ENCODE results near the gene ZFP36L2.
A peak's percentile ranks its signal among the peaks of the same experiment; 100 is the strongest.

ZFP36L2 gene

DNA sequence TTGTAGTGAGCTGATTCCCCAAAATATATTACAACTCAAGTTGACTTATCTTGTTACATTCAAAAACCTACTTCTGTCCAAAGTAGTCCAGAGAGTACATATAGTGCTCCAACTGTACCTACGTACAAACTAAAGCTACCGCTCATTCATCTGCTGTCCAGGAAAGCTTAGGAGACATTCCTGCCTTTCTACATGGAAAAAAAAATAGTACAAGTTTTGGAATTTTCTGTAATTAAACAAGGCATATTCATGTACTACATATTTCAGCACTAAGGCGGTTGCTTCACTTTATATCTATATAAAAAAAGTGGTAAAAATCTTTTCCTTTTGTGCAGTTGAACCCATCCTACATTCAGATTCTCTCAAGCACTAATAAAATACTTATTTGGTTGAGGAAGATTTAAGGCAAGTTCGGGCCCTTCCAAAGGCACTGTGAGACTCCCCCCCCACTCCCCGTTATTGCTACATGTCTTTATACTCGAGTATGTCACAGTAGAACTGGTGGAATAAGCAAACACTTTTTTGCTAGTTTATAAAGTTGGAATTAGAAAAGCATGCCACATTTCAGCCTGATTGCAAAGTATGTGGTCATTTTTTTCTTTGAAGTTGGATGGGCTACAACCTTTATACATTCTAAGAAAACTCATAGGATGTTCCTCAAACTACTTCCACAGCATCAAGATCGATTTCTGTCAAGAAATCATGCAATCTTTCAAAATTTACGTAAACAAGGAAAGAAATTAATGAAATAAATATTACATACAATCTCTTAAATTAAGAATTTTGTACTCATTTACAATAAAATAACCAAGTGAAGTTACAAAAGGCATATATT lies 3.7 kb downstream of the ZFP36L2 start:
- no peak for DNase-seq

DNA sequence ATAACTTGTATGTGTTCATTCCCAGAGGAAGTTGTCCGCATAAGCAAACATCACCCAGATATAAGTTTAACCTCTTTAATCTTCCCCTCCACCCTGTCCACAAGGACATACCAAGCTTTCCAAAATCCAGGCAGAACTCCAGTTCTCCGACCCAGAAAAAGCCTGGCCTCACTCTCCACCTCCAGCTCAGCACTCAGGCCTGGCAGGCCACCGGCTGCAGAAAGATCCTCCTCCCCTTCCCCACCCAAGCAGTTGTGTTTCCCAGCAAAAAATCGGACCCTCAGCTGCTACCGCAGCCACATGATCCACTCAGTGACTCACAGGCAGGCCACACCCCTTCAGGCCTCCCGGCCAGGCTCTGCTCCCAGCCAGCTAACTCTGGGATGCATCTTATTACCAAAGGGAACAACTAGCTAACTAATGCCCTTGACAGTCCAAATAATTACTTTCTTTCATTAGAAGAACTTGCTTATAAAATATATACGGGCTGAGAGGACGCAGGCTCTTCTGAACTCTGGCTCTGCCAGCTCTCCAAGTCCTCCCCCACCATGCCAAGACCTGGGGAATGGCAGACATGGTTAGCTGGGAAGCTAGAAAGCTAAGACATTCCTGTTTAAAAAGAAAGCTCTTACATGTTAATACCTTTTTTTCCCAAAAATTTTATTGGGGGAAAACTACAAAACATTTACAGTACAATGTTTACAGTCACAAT lies 4.5 kb downstream of the ZFP36L2 start:
- DNase-seq: peak; percentile 47

DNA sequence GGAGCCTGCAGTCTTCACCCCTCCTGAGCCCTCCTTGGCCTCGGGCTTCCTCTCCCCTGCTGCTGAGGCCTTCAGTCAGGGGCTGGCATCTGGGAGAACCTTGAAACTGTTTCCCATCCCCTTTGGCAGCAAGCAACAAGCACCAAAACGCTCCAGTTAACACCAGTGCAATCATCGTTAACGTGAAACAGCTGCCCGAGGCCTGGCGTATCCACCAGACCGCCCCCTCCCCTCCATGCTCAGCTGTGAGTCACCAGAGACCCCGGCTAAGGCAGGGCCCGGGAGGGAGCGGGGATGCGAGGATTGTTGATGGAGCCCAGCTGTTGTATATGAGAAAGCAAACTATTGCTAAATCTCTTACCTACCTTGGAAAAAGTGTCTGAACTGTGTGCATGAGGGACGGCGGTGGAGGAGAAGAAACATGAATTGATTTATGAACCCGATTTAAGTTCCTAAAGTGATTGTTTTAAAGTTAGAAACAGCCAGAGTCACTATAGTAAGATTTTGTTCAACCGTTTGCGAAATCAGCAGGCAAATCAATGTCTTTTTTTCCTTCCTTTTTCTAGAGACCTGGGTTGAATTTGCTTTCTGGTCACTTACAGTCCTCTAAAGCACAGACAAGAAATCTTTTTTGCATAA lies 5.2 kb downstream of the ZFP36L2 start:
- DNase-seq: peak; percentile 43

DNA sequence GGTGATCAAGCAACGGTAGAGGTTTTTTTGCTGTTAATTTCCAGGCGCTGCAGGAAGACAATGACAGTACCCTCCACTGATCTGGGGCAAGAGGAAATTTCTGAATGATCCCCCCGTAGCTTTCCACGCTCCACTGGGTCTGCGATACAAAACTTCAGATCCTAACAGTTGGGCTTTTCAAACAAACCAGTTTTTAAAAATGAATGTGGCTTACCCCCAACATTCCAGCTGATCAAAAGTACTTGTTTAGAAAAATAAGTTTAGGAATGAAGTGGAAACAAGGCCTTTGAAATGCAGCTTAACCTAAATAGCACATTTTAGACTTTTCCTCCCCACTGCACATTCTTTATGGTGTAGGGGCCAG lies 5.7 kb downstream of the ZFP36L2 start:
- DNase-seq: no peak

DNA sequence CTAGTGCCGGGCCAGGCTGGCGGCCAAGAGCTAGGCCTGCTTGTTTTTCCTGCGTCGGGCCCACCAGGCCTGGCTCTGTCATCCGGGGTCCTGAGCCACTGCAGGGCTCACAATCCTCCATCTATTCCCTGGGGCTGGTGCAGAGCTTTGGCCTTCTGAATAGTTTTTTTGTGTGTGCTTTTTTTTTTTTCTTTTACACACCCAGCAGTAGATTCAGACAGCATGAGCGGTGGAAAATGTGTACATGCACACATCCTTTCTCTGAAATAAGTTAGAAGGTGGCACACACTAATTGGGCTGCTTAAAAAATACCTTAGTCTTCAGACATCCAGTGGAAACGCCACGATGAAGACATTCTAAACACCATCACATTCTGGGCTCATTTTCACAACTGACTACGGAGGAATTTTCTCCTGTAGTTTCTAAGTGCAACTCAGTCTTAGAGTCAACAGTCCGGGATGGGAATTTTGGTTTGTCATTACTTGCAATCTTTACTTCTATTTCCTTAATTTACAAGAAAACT lies 6.1 kb downstream of the ZFP36L2 start:
- no peak for DNase-seq

DNA sequence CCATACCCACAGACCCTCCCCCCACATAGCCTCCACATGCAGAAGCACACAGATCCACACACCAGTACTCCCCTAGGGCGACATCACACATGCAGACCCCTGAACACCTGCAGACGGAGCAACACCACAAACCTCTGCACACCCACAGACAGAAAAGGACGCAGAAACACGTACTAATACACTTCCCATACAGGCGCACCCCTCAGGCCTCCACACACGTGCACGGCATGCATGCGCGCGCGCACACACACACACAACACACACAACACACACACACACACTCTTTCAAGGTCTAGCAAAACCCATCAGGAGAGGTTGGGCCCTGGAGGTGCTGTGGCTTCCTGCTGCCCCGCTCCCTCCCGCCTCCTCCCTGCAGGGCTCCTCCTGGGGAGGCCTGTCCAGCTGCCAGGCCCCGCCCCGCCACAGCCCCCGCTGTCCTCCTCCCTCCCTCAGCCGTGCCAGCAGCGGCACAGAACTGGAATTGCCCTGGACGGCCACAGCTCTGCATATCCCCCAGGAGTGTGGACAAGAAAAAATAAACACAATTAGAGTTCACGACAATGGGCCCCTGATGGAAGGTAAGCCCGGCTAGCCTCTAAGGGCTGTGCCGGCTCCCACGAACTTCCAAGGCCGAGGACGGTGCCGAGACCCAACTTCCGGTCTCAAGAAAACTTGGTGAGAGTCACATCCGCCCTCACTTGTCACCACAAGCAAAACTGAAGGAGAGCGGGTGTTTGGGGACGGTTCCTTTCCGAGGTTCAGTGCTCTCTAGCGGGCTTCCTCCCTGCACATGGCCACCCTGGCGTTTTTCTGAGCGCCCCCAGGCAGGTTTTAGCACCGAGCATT lies 6.8 kb downstream of the ZFP36L2 start:
- DNase-seq: peak; percentile 63

DNA sequence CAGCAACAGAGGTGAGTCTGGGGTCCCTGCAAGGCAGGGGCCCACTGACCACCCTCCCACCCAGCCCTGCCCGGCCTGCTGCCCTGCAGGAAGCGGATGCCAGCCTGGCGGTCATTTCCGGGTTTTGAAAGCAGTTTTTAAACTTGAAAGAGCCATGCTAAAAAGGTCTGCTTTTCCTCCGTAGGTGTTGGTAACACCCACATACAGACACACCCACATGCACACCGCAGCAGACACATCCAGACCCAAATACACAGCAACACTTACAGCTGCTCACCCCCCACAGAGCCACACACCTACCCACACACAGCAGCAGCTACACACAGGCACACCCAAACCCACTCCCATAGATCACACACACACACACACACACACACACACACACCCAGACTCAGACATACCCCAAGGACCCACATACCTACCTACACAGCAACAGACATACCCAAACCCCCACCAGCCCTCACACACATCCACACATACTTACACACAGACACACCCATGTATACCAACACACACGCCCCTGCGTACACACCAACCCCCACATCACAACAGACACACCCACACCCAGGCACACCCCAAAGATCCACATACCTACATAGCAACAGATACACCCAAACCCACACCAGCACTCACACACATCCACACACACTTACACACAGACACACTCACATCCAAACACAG lies 7.6 kb downstream of the ZFP36L2 start:
- DNase-seq: peak; percentile 47

DNA sequence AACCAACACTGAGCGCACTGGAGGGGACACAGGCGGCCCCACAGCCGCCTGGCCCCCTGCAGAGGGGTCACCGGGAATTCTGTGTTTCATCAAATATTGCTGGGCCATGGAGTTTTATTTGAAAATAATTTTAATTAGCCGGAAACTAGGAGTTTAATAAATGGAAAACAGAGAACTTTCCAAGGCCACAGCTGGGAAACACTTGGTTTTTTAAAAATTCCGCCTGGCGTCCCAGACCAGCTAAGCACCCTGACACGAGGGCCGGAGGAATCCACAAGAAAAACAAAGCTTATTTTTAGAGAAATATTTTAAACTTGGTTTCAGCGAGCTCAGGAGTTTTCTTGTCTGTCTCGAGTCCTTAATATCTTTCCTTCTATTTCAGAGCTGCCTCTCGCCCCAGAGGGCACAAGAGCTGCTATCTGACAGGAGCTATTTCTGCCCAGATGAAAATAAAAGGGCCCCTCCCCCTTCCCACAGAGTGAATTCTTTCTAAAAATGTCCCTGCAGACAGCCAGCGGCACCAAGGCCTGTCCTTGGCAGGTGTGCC lies 8.2 kb downstream of the ZFP36L2 start:
- no peak for DNase-seq

DNA sequence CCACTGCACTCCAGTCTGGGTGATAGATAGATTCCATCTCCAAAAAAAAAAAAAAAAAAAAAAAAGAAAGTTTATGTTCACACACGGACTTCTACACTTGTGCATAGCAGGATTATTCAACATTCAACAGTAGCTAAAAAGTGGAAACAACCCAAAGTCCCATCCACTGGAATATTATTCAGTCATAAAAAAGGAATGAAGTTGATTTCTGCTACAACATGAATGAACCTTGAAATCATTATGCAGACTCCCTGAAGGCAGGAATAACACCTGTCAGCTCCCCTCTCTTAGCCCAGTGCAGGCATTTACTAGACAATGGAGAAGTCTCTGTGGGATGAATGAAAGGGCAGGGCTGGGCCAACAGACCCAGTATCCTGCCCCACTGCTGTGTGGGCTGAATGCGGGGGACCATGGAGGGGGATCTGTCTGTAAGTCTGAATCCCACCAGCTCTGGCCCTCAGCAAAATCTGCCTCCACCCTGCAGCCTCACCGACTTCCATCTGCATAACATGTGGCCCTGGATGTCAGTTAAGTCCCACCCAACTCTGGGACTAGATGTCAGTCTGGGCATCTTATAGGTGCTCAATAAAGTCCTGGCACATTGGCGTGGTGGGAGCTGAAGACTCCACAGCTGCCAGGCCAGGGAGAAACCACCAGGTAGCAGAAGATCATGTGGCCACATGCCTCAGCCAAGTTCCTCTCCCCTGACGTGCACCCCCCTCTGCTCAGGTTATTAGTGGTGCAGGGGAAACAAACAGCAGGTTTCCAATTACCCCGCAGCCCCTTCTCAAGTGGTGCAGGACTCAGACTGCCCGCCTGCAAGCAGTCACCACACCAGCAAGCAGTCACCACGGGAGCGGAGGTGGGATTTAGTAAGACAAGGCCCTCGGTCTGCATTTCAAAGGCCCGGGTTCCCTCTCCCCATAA lies 8.9 kb downstream of the ZFP36L2 start:
- DNase-seq: no peak

DNA sequence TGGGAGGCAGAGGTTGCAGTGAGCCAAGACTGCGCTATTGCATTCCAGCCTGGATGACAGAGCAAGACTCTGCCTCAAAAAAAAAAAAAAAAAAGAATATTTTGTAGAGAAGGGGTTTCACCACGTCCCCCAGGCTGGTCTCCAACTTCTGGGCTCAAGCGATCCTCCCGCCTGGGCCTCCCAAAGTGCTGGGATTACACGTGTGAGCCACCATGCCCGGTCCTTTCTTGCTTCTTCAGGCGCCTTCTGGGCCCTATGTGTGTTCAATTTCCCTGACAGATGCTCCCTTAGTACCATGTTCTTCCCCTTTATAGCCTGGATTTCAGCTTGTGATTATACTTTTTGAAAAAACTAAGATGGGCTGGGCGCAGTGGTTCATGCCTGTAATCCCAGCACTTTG lies 9.8 kb downstream of the ZFP36L2 start:
- no peak for DNase-seq

DNA sequence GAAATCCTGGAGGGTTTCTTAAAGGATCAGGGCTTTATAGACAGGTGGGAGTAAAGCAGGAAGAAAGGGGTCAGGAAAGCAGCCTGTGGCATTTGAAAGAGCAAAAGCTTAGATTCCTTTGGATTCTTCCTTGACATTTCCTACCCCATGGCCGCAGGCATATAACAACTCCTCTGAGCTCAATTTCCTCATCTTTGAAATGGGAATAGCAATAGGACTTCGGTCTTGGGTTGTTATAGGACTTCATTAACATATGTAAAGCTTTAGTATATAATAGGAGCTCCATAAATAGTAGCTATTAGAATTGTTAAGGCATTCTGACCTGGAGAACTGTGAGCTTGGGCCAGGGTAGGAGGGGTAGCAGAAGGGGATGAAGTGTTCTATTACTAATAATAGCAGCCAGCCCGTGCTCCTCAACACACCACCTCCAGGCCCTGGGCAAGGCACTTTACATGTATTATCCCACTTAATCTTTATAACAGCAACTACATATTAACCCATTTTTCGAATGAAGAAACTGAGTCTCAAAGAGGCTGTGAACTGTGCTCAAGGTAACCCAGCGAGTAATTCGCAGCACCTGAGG lies 10.6 kb downstream of the ZFP36L2 start:
- no peak for DNase-seq

DNA sequence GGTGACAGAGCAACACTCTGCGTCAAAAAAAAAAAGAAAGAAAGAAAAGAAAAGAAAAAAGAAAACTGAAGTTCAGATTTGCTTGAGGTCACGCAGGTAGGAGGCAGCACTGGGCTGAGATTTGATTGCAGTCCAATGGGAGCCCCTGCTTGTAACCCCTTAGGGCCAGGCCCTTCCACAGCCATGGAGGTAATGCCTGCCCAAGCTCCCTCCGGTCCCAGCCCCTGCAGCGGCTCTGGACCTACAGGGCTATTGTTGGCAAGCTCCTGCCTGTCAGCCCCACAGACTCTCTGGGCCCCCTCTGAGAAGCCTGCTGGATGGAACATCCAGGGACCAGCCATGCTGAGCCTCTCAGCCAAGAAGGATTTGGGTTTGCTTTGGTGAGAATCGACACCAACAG lies 12.2 kb downstream of the ZFP36L2 start:
- DNase-seq: no peak

DNA sequence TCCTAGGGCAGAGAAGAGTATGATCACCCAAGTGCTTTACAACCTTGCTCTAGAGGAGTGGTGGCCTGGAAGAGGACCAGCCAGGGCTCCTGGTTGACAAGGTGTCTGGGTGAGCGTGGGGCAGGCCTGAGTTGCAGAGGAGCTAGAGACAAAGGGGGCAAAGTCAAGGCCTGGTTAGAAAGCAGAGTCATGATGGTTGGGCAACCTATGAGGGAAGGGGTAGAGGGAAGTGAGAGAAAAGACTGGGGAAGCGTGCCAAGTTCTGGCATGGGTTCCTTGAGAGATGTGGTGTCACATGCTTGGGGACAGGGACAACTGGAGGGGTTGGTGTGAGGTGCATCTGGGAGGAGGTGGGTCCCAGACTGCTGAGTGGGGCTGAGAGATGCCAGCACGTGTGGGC lies 13.5 kb downstream of the ZFP36L2 start:
- DNase-seq: no peak

DNA sequence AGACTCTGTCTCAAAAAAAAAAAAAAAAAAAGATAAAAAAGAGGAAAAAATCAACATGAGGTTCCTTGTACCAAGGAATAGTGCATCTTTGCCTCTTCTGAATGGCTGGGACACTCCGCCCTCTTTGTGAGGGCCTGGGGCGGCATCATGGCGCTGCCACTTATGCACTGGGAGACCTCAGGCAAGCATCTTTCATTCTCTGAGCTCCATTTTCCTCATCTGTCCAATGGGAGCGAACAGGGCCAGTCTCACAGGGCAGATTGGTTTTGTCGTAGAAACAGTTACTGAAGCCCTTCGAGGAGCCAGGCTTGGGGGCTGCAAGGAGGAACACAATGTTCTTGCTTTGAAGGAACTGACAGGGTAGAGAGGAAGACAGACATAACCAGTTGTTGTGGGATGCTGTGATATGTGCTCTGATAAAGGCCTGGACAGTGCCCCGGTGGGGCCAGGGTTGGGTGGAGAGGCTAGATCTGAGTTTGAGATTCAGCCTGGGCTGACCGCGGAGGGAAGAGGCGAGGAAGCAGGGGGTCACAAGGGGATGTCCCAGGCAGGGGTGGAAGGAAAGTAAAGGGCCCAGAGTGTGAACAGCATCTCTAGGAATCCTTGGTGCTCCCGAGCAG lies 14.1 kb downstream of the ZFP36L2 start:
- no peak for DNase-seq

DNA sequence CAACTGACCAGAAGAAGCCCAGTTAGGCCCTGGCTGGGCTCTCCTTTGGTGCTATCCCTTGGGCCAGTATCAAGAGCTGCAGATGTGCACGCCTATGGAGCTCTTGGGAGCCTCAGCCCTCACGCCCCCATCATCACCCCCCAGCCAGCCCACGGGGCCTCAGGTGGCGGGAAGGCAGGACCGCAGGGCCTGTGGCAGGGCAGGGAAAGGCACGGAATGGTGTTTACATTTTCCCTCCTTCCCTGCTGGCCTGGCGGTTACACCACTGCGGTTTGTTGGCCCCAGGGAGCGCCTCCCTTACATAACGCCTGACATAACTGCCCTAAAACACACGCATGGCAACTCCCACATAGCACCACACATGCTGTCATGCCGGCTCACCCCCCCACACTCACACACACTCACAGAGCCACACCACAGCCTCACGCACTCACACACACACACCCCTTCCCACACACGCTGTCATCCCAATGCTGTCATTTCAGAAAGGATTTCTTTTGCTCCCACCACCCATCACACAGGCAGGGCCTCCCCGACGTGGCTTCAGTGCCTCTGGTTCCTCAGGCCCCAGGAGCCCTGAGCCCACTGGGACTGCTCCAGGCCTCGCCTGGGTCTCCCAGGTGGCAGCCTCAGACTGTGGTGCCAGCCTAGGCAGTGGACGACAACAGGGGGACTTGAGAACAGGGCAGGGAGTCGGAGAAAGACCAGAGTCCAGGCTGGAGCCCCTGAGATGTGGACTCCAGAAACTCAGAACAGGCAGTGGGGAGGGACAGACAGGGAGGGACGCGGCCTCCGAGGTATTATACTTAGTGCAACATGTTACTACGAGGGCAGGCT lies 15.7 kb downstream of the ZFP36L2 start:
- DNase-seq: peak; percentile 60

DNA sequence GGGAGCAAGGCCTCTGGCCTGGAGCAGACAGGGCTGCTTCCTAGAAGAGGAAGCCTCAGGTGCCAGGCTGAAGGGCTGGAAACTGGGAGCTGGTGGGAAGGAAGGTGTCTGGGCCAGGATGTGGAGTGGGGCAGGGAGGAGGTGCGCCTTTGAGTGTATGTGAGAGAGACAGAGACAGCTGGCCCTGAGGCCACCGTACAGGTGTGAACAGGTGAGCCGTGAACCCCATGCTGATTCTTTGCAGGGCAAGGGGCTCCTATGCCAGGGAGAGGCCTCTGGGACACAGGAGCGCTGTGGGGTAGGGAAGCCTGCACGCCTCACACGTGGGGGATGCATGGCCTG lies 16.3 kb downstream of the ZFP36L2 start:
- DNase-seq: no peak

DNA sequence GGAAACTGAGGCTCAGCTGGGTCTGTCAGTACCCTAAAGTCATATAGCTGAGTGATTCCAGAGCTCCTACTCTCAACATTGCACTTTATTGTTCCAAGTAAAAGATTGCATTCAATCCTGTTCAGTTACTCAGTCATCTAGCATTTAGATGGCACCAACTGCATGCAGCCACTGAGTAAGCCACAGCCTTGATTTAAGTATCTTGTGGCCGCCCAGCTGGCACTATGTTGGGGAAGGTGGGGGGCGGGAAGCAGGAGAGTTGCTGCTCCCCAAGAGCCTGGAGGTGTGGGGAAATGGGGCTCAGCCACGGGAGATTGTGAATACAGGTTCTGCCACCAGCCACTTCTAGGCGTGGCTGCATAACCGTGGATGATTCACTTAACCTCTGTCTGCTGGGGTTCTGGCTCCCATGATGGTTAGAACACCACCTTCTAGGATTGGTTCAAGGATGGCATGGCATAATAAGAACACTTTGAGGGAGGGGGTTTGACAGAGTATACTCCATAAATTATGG lies 17.1 kb downstream of the ZFP36L2 start:
- no peak for DNase-seq

DNA sequence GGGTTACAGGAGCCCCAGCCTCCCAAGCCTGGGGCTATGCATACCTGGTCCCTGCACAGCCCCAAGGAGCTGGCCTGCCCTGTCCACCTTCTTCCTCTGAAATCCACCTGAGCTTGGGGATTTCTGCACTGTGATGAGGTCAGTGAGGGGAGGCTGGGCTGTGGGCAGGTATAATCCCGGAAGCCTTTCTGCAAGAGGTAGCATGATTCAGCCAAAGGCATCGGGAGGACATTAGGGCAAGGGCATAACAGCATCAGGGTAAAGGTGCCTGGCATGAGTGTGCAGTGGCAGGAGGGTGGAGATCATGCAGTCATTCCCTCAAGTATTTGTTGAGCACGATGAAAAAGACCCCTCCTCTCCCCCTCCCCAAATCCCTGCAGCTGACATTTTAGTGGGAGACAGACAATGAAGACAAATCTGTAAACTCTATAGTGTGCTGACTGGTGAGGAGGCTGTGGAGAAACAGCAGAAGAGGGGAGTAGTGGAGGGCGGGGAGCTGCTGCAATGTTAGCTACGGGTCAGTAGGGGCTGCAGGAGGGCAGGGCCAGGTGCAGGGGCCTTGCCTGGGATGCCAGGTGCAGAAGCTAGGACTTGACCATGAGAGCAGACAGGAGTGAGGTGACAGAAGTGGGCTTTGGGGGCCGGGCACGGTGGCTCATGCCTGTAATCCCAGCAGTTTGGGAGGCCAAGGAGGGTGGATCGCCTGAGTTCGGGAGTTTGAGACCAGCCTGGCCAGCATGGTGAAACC lies 18.7 kb downstream of the ZFP36L2 start:
- no peak for DNase-seq

All from activated naive CD4-positive, alpha-beta T cell treated with anti-CD3 and anti-CD28 coated beads, Interleukin-2, amount 50 U/mL, for 16 hours (primary cell).